Measurements from ENCODE around the gene FOXE3. TPM values are rescaled to one million over a fixed set of nuclear protein-coding genes. Genes with fewer than 3 reads are reported as not detected.
A peak's percentile ranks its signal among the peaks of the same experiment; 100 is the strongest.

The FOXE3 gene
- total RNA-seq, 1 donor from 2014 or later = not detected

- no peaks in the 10 kb centered on the region for H3K4me1 ChIP-seq
- peak; percentile 66 for TF ChIP-seq CTCF (IDR thresholded peaks at IDR 0.05)
- no peak overlapping the region for H3K27ac ChIP-seq
- DNase-seq (no peak), ATAC-seq (peak in 1 of 2 donors; percentile 59)
- H3K27me3 ChIP-seq (ENCODE audit: low read depth) = peaks cover 6% of the 10 kb centered on the region
- no peak overlapping the region for H3K4me3 ChIP-seq
- H3K9me3 ChIP-seq = no peaks in the 10 kb centered on the region
- intact Hi-C loops (cut with DNase I) = no loop called here
- H3K36me3 ChIP-seq = no peaks in the 10 kb centered on the region
Observed at GRCh38 chr1:47424336-47424982, 8.4 kb downstream of the FOXE3 start.

GRCh38 chr1:47431534-47431933 is 15.4 kb downstream of the FOXE3 start:
- H3K4me3 ChIP-seq = no peak overlapping the region
- H3K4me1 ChIP-seq = peaks cover 40% of the 10 kb centered on the region
- intact Hi-C loops (cut with DNase I) = no loop called here
- no peak overlapping the region for H3K27ac ChIP-seq
- no peaks in the 10 kb centered on the region for H3K9me3 ChIP-seq
- H3K27me3 ChIP-seq (ENCODE audit: low read depth) = peaks cover 48% of the 10 kb centered on the region
- H3K36me3 ChIP-seq = no peaks in the 10 kb centered on the region
- TF ChIP-seq CTCF (IDR thresholded peaks at IDR 0.05) = no peak
- ATAC-seq (no peak), DNase-seq (no peak)

GRCh38 chr1:47432071-47433036 is 16.3 kb downstream of the FOXE3 start:
- intact Hi-C loops (cut with DNase I) = no loop called here
- DNase-seq = peak; percentile 68

GRCh38 chr1:47433037-47433421 is 16.9 kb downstream of the FOXE3 start:
- Histone ChIP-seq H3K36me3 (no peaks in the 10 kb centered on the region), H3K4me1 (peaks cover 44% of the 10 kb centered on the region), H3K9me3 (no peaks in the 10 kb centered on the region), H3K27ac (no peak overlapping the region), H3K4me3 (no peak overlapping the region), H3K27me3 (ENCODE audit: low read depth) (peaks cover 48% of the 10 kb centered on the region)
- DNase-seq = no peak
- intact Hi-C loops (cut with DNase I) = no loop called here
- no peak for TF ChIP-seq CTCF (IDR thresholded peaks at IDR 0.05)
- ATAC-seq = no peak

More at GRCh38 chr1:47432071-47433036, 16.3 kb downstream of the FOXE3 start:
- H3K4me3 ChIP-seq = peak overlapping the region; percentile 21
- no peaks in the 10 kb centered on the region for H3K36me3 ChIP-seq
- peaks cover 44% of the 10 kb centered on the region for H3K4me1 ChIP-seq
- H3K9me3 ChIP-seq = no peaks in the 10 kb centered on the region
- ATAC-seq = peak; percentile 52 to 66
- peak; percentile 71 for TF ChIP-seq CTCF (IDR thresholded peaks at IDR 0.05)
- peaks cover 48% of the 10 kb centered on the region for H3K27me3 ChIP-seq (ENCODE audit: low read depth)
- H3K27ac ChIP-seq = no peak overlapping the region

- H3K27ac ChIP-seq = no peak overlapping the region
- intact Hi-C loops (cut with DNase I) = no loop called here
- H3K4me3 ChIP-seq = peak overlapping the region; percentile 6
- H3K9me3 ChIP-seq = no peaks in the 10 kb centered on the region
- H3K27me3 ChIP-seq (ENCODE audit: low read depth) = peaks cover 49% of the 10 kb centered on the region
- ATAC-seq (no peak), DNase-seq (no peak)
- TF ChIP-seq CTCF (IDR thresholded peaks at IDR 0.05) = no peak
- no peaks in the 10 kb centered on the region for H3K36me3 ChIP-seq
- peaks cover 44% of the 10 kb centered on the region for H3K4me1 ChIP-seq
Observed at GRCh38 chr1:47433477-47434050, 17.5 kb downstream of the FOXE3 start.

Data from lower lobe of right lung (tissue), 2 donors.